SK-N-SH (cell line): ENCODE measurements around the gene STK32A. TPM values are rescaled to one million over a fixed set of nuclear protein-coding genes. Genes with fewer than 3 reads are reported as not detected.

Experiments used
- CTCF ChIA-PET: fragments of 300-600, 350-600 bp; formaldehyde crosslinking; extraction: SDS; loops from one replicate; lab custom pipeline; 2021; lab: Yijun Ruan, JAX
- POLR2A ChIA-PET: fragments of 350-600 bp; sonication (Branson Sonifier 250); formaldehyde crosslinking; extraction: SDS; loops from one replicate; lab custom pipeline; 2020; ENCODE audit warnings: antibody characterized with exemption, inconsistent platforms; lab: Yijun Ruan, JAX
- DNase-seq: peaks from one replicate; pipeline ENCODE4 v3.0.0; 2012
- H2AFZ ChIP-seq: fragments of 200-600 bp; sonication (generic); 2 replicates; pipeline ENCODE4 v1.8.1; 2016; ENCODE audit warnings: antibody characterized with exemption, mild to moderate bottlenecking, low read depth
- H3F3A ChIP-seq: fragments of 200-600 bp; sonication (generic); replicated peaks from 2 replicates; pipeline ENCODE3; 2016; ENCODE audit warnings: antibody characterized with exemption, mild to moderate bottlenecking; ENCODE audit not compliant: insufficient read depth
- H3K27ac ChIP-seq, 2 experiments: fragments of 200-500 bp in 1 of 2; fragments of 200-600 bp in 1 of 2; sonication (Bioruptor generic) in 1 of 2; sonication (generic), shearing (Covaris generic) in 1 of 2; 2 replicates each; pipeline versions ENCODE4 v1.5.1 to v1.6.1; 2014 to 2016; ENCODE audit warnings: low read depth in 2 of 2, inconsistent platforms in 1 of 2, low read length in 1 of 2, mild to moderate bottlenecking in 1 of 2, mixed read lengths in 1 of 2
- H3K27me3 ChIP-seq: fragments of 200-600 bp; sonication (generic), shearing (Covaris generic); 2 replicates; pipeline ENCODE4 v1.6.1; 2016; ENCODE audit warnings: mixed run types; ENCODE audit not compliant: insufficient read depth
- H3K36me3 ChIP-seq, 2 experiments: fragments of 200-500 bp in 1 of 2; fragments of 200-600 bp in 1 of 2; sonication (Bioruptor generic) in 1 of 2; sonication (generic) in 1 of 2; replicated peaks in 1 of 2; 2 replicates each; pipeline versions ENCODE3 to v1.5.1; 2014 to 2016; ENCODE audit warnings: low read length in 1 of 2, mild to moderate bottlenecking in 1 of 2; ENCODE audit not compliant: insufficient read depth in 2 of 2, control insufficient read depth in 1 of 2
- H3K4me1 ChIP-seq, 2 experiments: fragments of 200-500 bp in 1 of 2; fragments of 200-600 bp in 1 of 2; sonication (Bioruptor generic) in 1 of 2; sonication (generic), shearing (Covaris generic) in 1 of 2; 2 replicates each; pipeline versions ENCODE4 v1.5.1 to v1.6.1; 2014 to 2016; ENCODE audit warnings: low read depth in 1 of 2, low read length in 1 of 2, mixed run types in 1 of 2; ENCODE audit not compliant: insufficient read depth in 2 of 2, control insufficient read depth in 1 of 2
- H3K4me2 ChIP-seq: fragments of 200-600 bp; sonication (generic), shearing (Covaris generic); 2 replicates; pipeline ENCODE4 v1.6.1; 2017; ENCODE audit warnings: mixed run types
- H3K4me3 ChIP-seq, 2 experiments: fragments of 200-500 bp in 1 of 2; fragments of 200-600 bp in 1 of 2; sonication (Bioruptor generic) in 1 of 2; sonication (generic), shearing (Covaris generic) in 1 of 2; 2 replicates each; pipeline versions ENCODE4 v1.5.1 to v1.8.1; 2014 to 2016; ENCODE audit warnings: low read depth in 2 of 2, inconsistent platforms in 1 of 2, low read length in 1 of 2, mild to moderate bottlenecking in 1 of 2, mixed read lengths in 1 of 2, moderate library complexity in 1 of 2
- H3K79me2 ChIP-seq: fragments of 200-600 bp; sonication (generic); 2 replicates; pipeline ENCODE4 v1.8.1; 2017; ENCODE audit warnings: mild to moderate bottlenecking; ENCODE audit not compliant: insufficient read depth
- H3K9ac ChIP-seq: fragments of 200-600 bp; sonication (generic); 2 replicates; pipeline ENCODE4 v1.6.1; 2017; ENCODE audit warnings: mixed run types
- H3K9me2 ChIP-seq: fragments of 200-600 bp; sonication (generic); 2 replicates; pipeline ENCODE4 v1.6.1; 2017; ENCODE audit warnings: mixed run types
- H3K9me3 ChIP-seq: fragments of 200-600 bp; sonication (generic); 2 replicates; pipeline ENCODE4 v1.6.1; 2017; ENCODE audit warnings: mixed run types, mild to moderate bottlenecking, moderate library complexity
- H4K20me1 ChIP-seq: fragments of 200-600 bp; sonication (generic); 2 replicates; pipeline ENCODE4 v1.6.1; 2017; ENCODE audit warnings: mild to moderate bottlenecking, mixed run types; ENCODE audit not compliant: insufficient read depth
- ELF1 ChIP-seq: IDR thresholded peaks from 2 replicates; pipeline ENCODE4 v1.4.0; 2012
- EP300 ChIP-seq, 2 experiments: IDR thresholded peaks; 2 replicates each; pipeline versions ENCODE4 v1.4.0 to v1.6.1; 2012; ENCODE audit warnings: borderline replicate concordance in 1 of 2, low read depth in 1 of 2, low read length in 1 of 2
- EZH2phosphoT487 ChIP-seq: fragments of 200-600 bp; sonication (generic); IDR thresholded peaks from 2 replicates; pipeline ENCODE4 v1.6.1; 2017; ENCODE audit warnings: low read depth, mixed run types, mild to moderate bottlenecking, antibody characterized with exemption, moderate library complexity, borderline replicate concordance
- FOSL2 ChIP-seq: IDR thresholded peaks from 2 replicates; pipeline ENCODE4 v1.4.0; 2012; ENCODE audit warnings: low read depth, mild to moderate bottlenecking, moderate library complexity, borderline replicate concordance
- GABPA ChIP-seq: IDR thresholded peaks from 2 replicates; pipeline ENCODE4 v1.4.0; 2012; ENCODE audit warnings: low read depth, mild to moderate bottlenecking
- GATA2 ChIP-seq: sonication (generic); formaldehyde crosslinking; IDR thresholded peaks from 2 replicates; pipeline ENCODE4 v1.5.0; 2020; ENCODE audit warnings: mild to moderate bottlenecking, missing genetic modification reagents
- JUND ChIP-seq: IDR thresholded peaks from 2 replicates; pipeline ENCODE4 v1.4.0; 2012
- MXI1 ChIP-seq: IDR thresholded peaks from 2 replicates; pipeline ENCODE4 v1.6.1; 2012; ENCODE audit warnings: mild to moderate bottlenecking, low read depth, low read length, improper control_type of control experiment
- NFIC ChIP-seq: IDR thresholded peaks from 2 replicates; pipeline ENCODE4 v1.4.0; 2012; ENCODE audit warnings: borderline replicate concordance
- NRF1 ChIP-seq: IDR thresholded peaks from 2 replicates; pipeline ENCODE4 v1.6.1; 2012; ENCODE audit warnings: low read depth, mild to moderate bottlenecking, low read length
- PBX3 ChIP-seq: IDR thresholded peaks from 2 replicates; pipeline ENCODE4; 2012
- POLR2AphosphoS5 ChIP-seq: IDR thresholded peaks from 2 replicates; pipeline ENCODE4 v1.6.1; 2012; ENCODE audit warnings: low read depth, low read length
- RCOR1 ChIP-seq: fragments of 150-350 bp; IDR thresholded peaks from 2 replicates; pipeline ENCODE4 v1.6.1; 2017; ENCODE audit warnings: antibody characterized with exemption, low read length
- RFX5 ChIP-seq: IDR thresholded peaks from 2 replicates; pipeline ENCODE4 v1.6.1; 2012; ENCODE audit warnings: mild to moderate bottlenecking, improper control_type of control experiment, low read length
- SIN3A ChIP-seq: IDR thresholded peaks from 2 replicates; pipeline ENCODE4 v1.6.1; 2012; ENCODE audit warnings: low read depth, mild to moderate bottlenecking, low read length, moderate library complexity, borderline replicate concordance
- TAF1 ChIP-seq: IDR thresholded peaks from 2 replicates; pipeline ENCODE4 v1.6.1; 2012; ENCODE audit warnings: low read depth, mild to moderate bottlenecking, low read length, moderate library complexity, borderline replicate concordance
- TCF12 ChIP-seq: IDR thresholded peaks from 2 replicates; pipeline ENCODE4 v1.4.0; 2012
- TEAD4 ChIP-seq: IDR thresholded peaks from 2 replicates; pipeline ENCODE4 v1.4.0; 2012; ENCODE audit warnings: mild to moderate bottlenecking, borderline replicate concordance; ENCODE audit not compliant: insufficient read depth
- USF1 ChIP-seq: IDR thresholded peaks from 2 replicates; pipeline ENCODE4 v1.4.0; 2012; ENCODE audit warnings: low read depth, borderline replicate concordance
- USF2 ChIP-seq: fragments of 150-350 bp; IDR thresholded peaks from 2 replicates; pipeline ENCODE4 v1.6.1; 2017; ENCODE audit warnings: antibody characterized with exemption, low read length, low read depth, borderline replicate concordance
- ZBTB33 ChIP-seq: IDR thresholded peaks from 2 replicates; pipeline ENCODE4 v1.4.0; 2012; ENCODE audit warnings: low read depth, borderline replicate concordance
- WGBS: methylation state at CpG from one replicate; pipeline ENCODE4 v1.1.6; 2017; ENCODE audit warnings: low lambda C conversion rate; 5-methylcytosine and 5-hydroxymethylcytosine counted together
- polyA plus RNA-seq, 3 experiments: library from polyadenylated mRNA; depleted of rRNA; stranded (reverse); fragments of >200 nt; gene quantifications; 2 replicates each; pipeline ENCODE4 v1.2.3, GENCODE V29; 2012

The STK32A gene
- polyA plus RNA-seq, 1 of the 3 experiments (the other 2 are of a cell fraction) = 0.20 TPM

DNA sequence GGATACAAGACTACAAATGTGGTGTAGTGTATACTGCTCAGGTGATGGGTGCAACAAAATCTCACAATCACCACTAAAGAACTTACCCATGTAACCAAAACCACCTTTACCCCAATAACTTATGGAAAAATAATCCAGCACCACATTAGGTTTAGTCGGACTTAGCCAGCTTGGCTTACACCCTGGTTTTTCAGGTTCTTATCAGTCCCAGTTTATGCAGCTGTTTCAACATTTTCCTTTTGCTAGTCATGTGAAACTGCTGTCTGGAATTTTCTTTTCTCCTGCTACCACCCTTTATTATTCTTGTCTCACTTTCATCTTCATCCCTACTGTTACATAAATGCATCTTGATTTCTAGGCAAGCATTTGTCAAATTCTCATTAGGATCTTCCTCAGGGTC, 51.5 kb downstream of the STK32A start:
- ChIA-PET CTCF (no interaction called here), POLR2A (no interaction called here)
- Histone ChIP-seq H3K9me3 (no peaks in the 10 kb centered on the region; the same call in 1 of the 2 replicates), H3K4me1 (no peaks in the 10 kb centered on the region), H3K9me2 (no peaks in the 10 kb centered on the region), H3K4me2 (no peak overlapping the region), H3K79me2 (no peaks in the 10 kb centered on the region), H3F3A (no peaks in the 10 kb centered on the region), H3K27me3 (no peaks in the 10 kb centered on the region), H3K4me3 (no peak overlapping the region), H4K20me1 (no peaks in the 10 kb centered on the region), H3K9ac (no peak overlapping the region), H3K27ac (no peak overlapping the region), H3K36me3 (no peaks in the 10 kb centered on the region)
- 23% methylated on average over 1 of the region's 1 CpG for WGBS
- TF ChIP-seq PBX3 = no peak
- TF ChIP-seq, all 33 proteins: peak for 0
- H2AFZ ChIP-seq = no peak overlapping the region
- no peak for DNase-seq

GRCh38 chr5:147287110-147287509, 52.3 kb downstream of the STK32A start:
- Histone ChIP-seq H3K79me2 (no peaks in the 10 kb centered on the region), H3K4me1 (no peaks in the 10 kb centered on the region), H3K27me3 (no peaks in the 10 kb centered on the region), H3K4me3 (no peak overlapping the region), H3K9ac (no peak overlapping the region), H3F3A (no peaks in the 10 kb centered on the region)
- ChIA-PET CTCF (no interaction called here), POLR2A (no interaction called here)
- TF ChIP-seq SIN3A = no peak
- no peak for TF ChIP-seq TEAD4
- TF ChIP-seq FOSL2 = no peak
- TF ChIP-seq JUND = no peak
- TF ChIP-seq MXI1 = no peak
- no peak for TF ChIP-seq ZBTB33
- TF ChIP-seq GABPA = no peak
- TF ChIP-seq GATA2 (CRISPR knock-in tag) = no peak
- no peak for TF ChIP-seq NRF1
- TF ChIP-seq RFX5 = no peak
- no peak for TF ChIP-seq RCOR1
- no peak for TF ChIP-seq USF2
- no peak for TF ChIP-seq EP300 (IDR thresholded peaks at IDR 0.05; ENCODE audit: borderline replicate concordance in 1 of 2, low read depth in 1 of 2, low read length in 1 of 2)
- TF ChIP-seq EZH2phosphoT487 = no peak
- TF ChIP-seq NFIC = no peak
- no peak for TF ChIP-seq USF1
- no peak for TF ChIP-seq TCF12
- TF ChIP-seq POLR2AphosphoS5 = no peak
- no peak for TF ChIP-seq TAF1
- no peak for TF ChIP-seq ELF1
- TF ChIP-seq, all 33 proteins: peak for 0
- Histone ChIP-seq H3K27ac (no peak overlapping the region), H3K36me3 (no peaks in the 10 kb centered on the region), H3K9me2 (no peaks in the 10 kb centered on the region), H3K4me2 (no peak overlapping the region), H2AFZ (no peak overlapping the region), H4K20me1 (no peaks in the 10 kb centered on the region), H3K9me3 (no peaks in the 10 kb centered on the region; the same call in 1 of the 2 replicates)
- 56% methylated on average over 2 of the region's 2 CpGs for WGBS
- DNase-seq = no peak
